ENCODE results near the gene NCS1. TPM values are rescaled to one million over a fixed set of nuclear protein-coding genes. Genes with fewer than 3 reads are reported as not detected.
"Not testable (repeated sequence)": the region's sequence is repeated elsewhere in the genome, so short reads cannot be mapped to it uniquely, and the experiment has no call there.

Gene NCS1
- total RNA-seq, 1 experiment from 2014 or later: 49.5 TPM

- DNase-seq (ENCODE audit: low read depth): no peak
Measured at GRCh38 chr9:130262771-130263170, 90.6 kb downstream of the NCS1 start.

GRCh38 chr9:130263601-130264413 is 91.6 kb downstream of the NCS1 start:
- DNase-seq (ENCODE audit: low read depth): peak; percentile 58

GRCh38 chr9:130264414-130265350 is 92.5 kb downstream of the NCS1 start:
- no peak for DNase-seq (ENCODE audit: low read depth)

GRCh38 chr9:130265431-130266235 is 93.4 kb downstream of the NCS1 start, which contains the start of gene HMCN2:
Gene HMCN2 (plus strand): TSS chr9:130265760. CDS start chr9:130265879, 119 bp downstream.
- no peak for DNase-seq (ENCODE audit: low read depth)

- no peak for DNase-seq (ENCODE audit: low read depth)
Measured at GRCh38 chr9:130266236-130267098, 94.3 kb downstream of the NCS1 start.

GRCh38 chr9:130267930-130268329 is 95.7 kb downstream of the NCS1 start:
- no peak for DNase-seq (ENCODE audit: low read depth)

GRCh38 chr9:130268521-130269211 is 96.5 kb downstream of the NCS1 start:
- DNase-seq (ENCODE audit: low read depth): no peak

- no peak for DNase-seq (ENCODE audit: low read depth)
Measured at GRCh38 chr9:130271473-130271872, 99.3 kb downstream of the NCS1 start.

GRCh38 chr9:130275156-130275555 is 103.0 kb downstream of the NCS1 start:
- no peak for DNase-seq (ENCODE audit: low read depth)

- peak; percentile 90 for DNase-seq (ENCODE audit: low read depth)
Measured at GRCh38 chr9:130276121-130276520, 103.9 kb downstream of the NCS1 start.

GRCh38 chr9:130276955-130277354 is 104.8 kb downstream of the NCS1 start:
- DNase-seq (ENCODE audit: low read depth): no peak

GRCh38 chr9:130277525-130277924 is 105.3 kb downstream of the NCS1 start:
- not testable (repeated sequence) for DNase-seq (ENCODE audit: low read depth)

- DNase-seq (ENCODE audit: low read depth): no peak
Measured at GRCh38 chr9:130283539-130284248, 111.5 kb downstream of the NCS1 start.

- no peak for DNase-seq (ENCODE audit: low read depth)
Measured at GRCh38 chr9:130284249-130284625, 112.0 kb downstream of the NCS1 start.

GRCh38 chr9:130284690-130285089 is 112.5 kb downstream of the NCS1 start:
- DNase-seq (ENCODE audit: low read depth): no peak

- no peak for DNase-seq (ENCODE audit: low read depth)
Measured at GRCh38 chr9:130285271-130285670, 113.1 kb downstream of the NCS1 start.

GRCh38 chr9:130286072-130286770 is 114.0 kb downstream of the NCS1 start:
- DNase-seq (ENCODE audit: low read depth): no peak

Data from M059J (cell line).